Endothelial cell of umbilical vein (primary cell): ENCODE data around the gene ROPN1L. TPM values are rescaled to one million over a fixed set of nuclear protein-coding genes. Genes with fewer than 3 reads are reported as not detected.

Experiments used
- BruUV-seq: library from RNA; stranded (reverse); fragments of 400-500 nt; replicated peaks from 2 replicates; lab custom pipeline; 2021; lab: Mats Ljungman, UMichigan
- CTCF ChIA-PET: fragments of 300-600, 350-600 bp; sonication (Branson Sonifier 250); formaldehyde crosslinking; loops from one replicate; lab custom pipeline; 2021; ENCODE audit warnings: antibody characterized with exemption, inconsistent platforms; lab: Charles Lee
- POLR2A ChIA-PET: fragments of 300-600, 350-600 bp; sonication (Branson Sonifier 250); formaldehyde crosslinking; loops from one replicate; lab custom pipeline; 2021; ENCODE audit warnings: antibody characterized with exemption, inconsistent platforms; lab: Charles Lee
- DNase-seq: peaks from one replicate; pipeline ENCODE4 v3.0.0-alpha.2; 2011; ENCODE audit warnings: low read depth, low spot score
- FAIRE-seq: peaks from 2 replicates; lab custom pipeline; 2011; peaks lifted over from hg19 to GRCh38; lab: Jason Lieb, UNC
- H2AFZ ChIP-seq: 2 replicates; pipeline ENCODE4 v1.6.0; 2012; ENCODE audit warnings: low read depth, low read length, control low read depth, inconsistent platforms
- H3K27ac ChIP-seq: 2 replicates; pipeline ENCODE4 v1.5.1; 2011; ENCODE audit warnings: low read depth, mild to moderate bottlenecking, control low read depth, low read length, moderate library complexity; ENCODE audit not compliant: insufficient read depth
- H3K27me3 ChIP-seq, 2 experiments: 2 replicates each; pipeline versions ENCODE4 v1.6.0 to v1.6.1; 2011; ENCODE audit warnings: low read length in 2 of 2, mixed read lengths in 1 of 2; ENCODE audit not compliant: control insufficient read depth in 2 of 2, insufficient read depth in 2 of 2
- H3K36me3 ChIP-seq, 2 experiments: 2 replicates in 1 of 2; 3 replicates in 1 of 2; pipeline ENCODE4 v1.5.1; 2011; ENCODE audit warnings: low read length in 2 of 2, mild to moderate bottlenecking in 1 of 2, moderate library complexity in 1 of 2; ENCODE audit not compliant: control insufficient read depth in 2 of 2, insufficient read depth in 2 of 2; ENCODE audit errors: extremely low read depth in 1 of 2
- H3K4me1 ChIP-seq: 3 replicates; pipeline ENCODE4 v1.5.1; 2011; ENCODE audit warnings: mild to moderate bottlenecking, low read length; ENCODE audit not compliant: control insufficient read depth, insufficient read depth; ENCODE audit errors: extremely low read depth
- H3K4me2 ChIP-seq: 2 replicates; pipeline ENCODE4 v1.6.1; 2011; ENCODE audit warnings: low read length, control low read depth, mixed read lengths; ENCODE audit not compliant: insufficient read depth
- H3K4me3 ChIP-seq, 3 experiments: fragments of 200-600 bp in 1 of 3; sonication (generic), shearing (Covaris generic) in 1 of 3; replicated peaks in 1 of 3; 2 replicates each; pipeline ENCODE4 v1.5.1; 2011 to 2016; ENCODE audit warnings: control low read depth in 3 of 3, low read length in 3 of 3, mild to moderate bottlenecking in 2 of 3, inconsistent platforms in 1 of 3, low read depth in 1 of 3, moderate library complexity in 1 of 3; ENCODE audit not compliant: insufficient read depth in 1 of 3
- H3K79me2 ChIP-seq: 2 replicates; pipeline ENCODE4 v1.6.0; 2012; ENCODE audit warnings: low read length, inconsistent platforms; ENCODE audit not compliant: control insufficient read depth, insufficient read depth
- H3K9ac ChIP-seq: replicated peaks from 2 replicates; pipeline ENCODE3; 2011; ENCODE audit warnings: low read length, control low read depth; ENCODE audit not compliant: insufficient read depth; ENCODE audit errors: extremely low read depth
- H3K9me1 ChIP-seq: replicated peaks from 3 replicates; pipeline ENCODE4 v1.6.0; 2011; ENCODE audit warnings: mild to moderate bottlenecking, low read length; ENCODE audit not compliant: control insufficient read depth, insufficient read depth; ENCODE audit errors: extremely low read depth
- H3K9me3 ChIP-seq: replicated peaks from 2 replicates; pipeline ENCODE4 v1.5.1; 2012; ENCODE audit warnings: low read length, inconsistent platforms; ENCODE audit not compliant: control insufficient read depth, insufficient read depth
- H4K20me1 ChIP-seq: replicated peaks from 2 replicates; pipeline ENCODE3; 2011; ENCODE audit warnings: mild to moderate bottlenecking, low read length; ENCODE audit not compliant: control insufficient read depth, insufficient read depth; ENCODE audit errors: extremely low read depth
- CTCF ChIP-seq, 2 donors: IDR thresholded peaks; 1 replicate in 1 of 2; 2 replicates in 1 of 2; pipeline ENCODE4 v1.5.1; 2011; ENCODE audit warnings: low read length in 2 of 2, mild to moderate bottlenecking in 2 of 2, moderate library complexity in 2 of 2, control low read depth in 1 of 2, inconsistent platforms in 1 of 2, low read depth in 1 of 2; ENCODE audit not compliant: insufficient read depth in 1 of 2; ENCODE audit errors: extremely low read depth in 1 of 2
- EZH2 ChIP-seq: IDR thresholded peaks from 2 replicates; pipeline ENCODE4 v1.6.1; 2012; ENCODE audit warnings: borderline replicate concordance, low read depth, mild to moderate bottlenecking, moderate library complexity, low read length, inconsistent platforms; ENCODE audit not compliant: severe bottlenecking
- FOS ChIP-seq: IDR thresholded peaks from 2 replicates; pipeline ENCODE4 v1.6.1; 2011; ENCODE audit warnings: mild to moderate bottlenecking, low read length, moderate library complexity, borderline replicate concordance; ENCODE audit not compliant: insufficient read depth
- GATA2 ChIP-seq: IDR thresholded peaks from 2 replicates; pipeline ENCODE4 v1.7.0; 2011; ENCODE audit warnings: low read depth, mild to moderate bottlenecking, moderate library complexity, mixed read lengths, low read length; ENCODE audit not compliant: insufficient read length, insufficient read depth
- JUN ChIP-seq: IDR thresholded peaks from 2 replicates; pipeline ENCODE4 v1.6.1; 2011; ENCODE audit warnings: borderline replicate concordance, low read depth; ENCODE audit not compliant: insufficient read length, insufficient read depth
- MAX ChIP-seq: IDR thresholded peaks from 2 replicates; pipeline ENCODE4 v1.6.1; 2011; ENCODE audit not compliant: insufficient read depth, insufficient read length
- MYC ChIP-seq: IDR thresholded peaks from one replicate; pipeline ENCODE4 v1.6.1; 2011; ENCODE audit warnings: mild to moderate bottlenecking, low read depth, low read length
- POLR2A ChIP-seq: IDR thresholded peaks from 2 replicates; pipeline ENCODE4 v1.6.1; 2012; ENCODE audit warnings: low read depth, mild to moderate bottlenecking, control low read depth, low read length
- POLR2AphosphoS5 ChIP-seq: IDR thresholded peaks from 2 replicates; pipeline ENCODE4 v1.6.1; 2012; ENCODE audit warnings: low read depth, mild to moderate bottlenecking, control low read depth, low read length, moderate library complexity; ENCODE audit not compliant: insufficient read depth
- dilution Hi-C: fragments of 300-500 bp; cut with MboI; formaldehyde crosslinking; loops from one replicate; pipeline ENCODE4 v1.15.0; 2019; ENCODE audit warnings: low sequenced_read_pairs; ENCODE audit not compliant: extremely low pct_ligation_motif_present
- intact Hi-C: fragments of 100-400 bp; cut with micrococcal nuclease; formaldehyde crosslinking; loops from one replicate; pipeline ENCODE4 v1.10.0; 2022
- polyA plus RNA-seq, 4 experiments: library from polyadenylated mRNA; depleted of rRNA in 3 of 4; stranded (reverse) in 3 of 4; unstranded in 1 of 4; fragments of >200 nt; gene quantifications; 2 replicates each; pipeline versions ENCODE4 v1.2.1 to v1.2.3, GENCODE V29; 2011 to 2012; ENCODE audit warnings: missing spikeins in 1 of 4
- total RNA-seq: library from RNA; stranded (reverse); gene quantifications from 2 replicates; pipeline ENCODE4 v1.2.3, GENCODE V29; 2021

Gene ROPN1L
- total and polyA plus RNA-seq, 2 donors (not counting 3 experiments of a cell fraction or from before 2014, with no cell fraction given) = 0.30 to 0.60 TPM

GRCh38 chr5:10455277-10455670 is 13.6 kb downstream of the ROPN1L start:
- CTCF ChIA-PET = interaction anchor here (1.1 to 9.7 kb wide), 4 partner anchors 121 to 247 kb away, joined by 3 to 283 read pairs (median 4); no protein-coding TSS in a partner anchor
- no TSS peak for BruUV-seq
- FAIRE-seq = no peak

More at GRCh38 chr5:10455277-10455670, 13.6 kb downstream of the ROPN1L start:
- Histone ChIP-seq H3K9me3 (no peaks in the 10 kb centered on the region), H3K27ac (no peak overlapping the region), H3K9ac (no peak overlapping the region), H3K4me2 (no peak overlapping the region), H2AFZ (no peak overlapping the region), H3K4me1 (peaks cover 16% of the 10 kb centered on the region), H3K79me2 (no peaks in the 10 kb centered on the region), H3K4me3 (no peak overlapping the region), H3K9me1 (no peaks in the 10 kb centered on the region), H4K20me1 (no peaks in the 10 kb centered on the region), H3K36me3 (no peaks in the 10 kb centered on the region), H3K27me3 (no peaks in the 10 kb centered on the region)
- intact Hi-C loops = no loop called here
- DNase-seq = no peak
- POLR2A ChIA-PET = no interaction called here
- no peak for TF ChIP-seq MYC
- TF ChIP-seq FOS = no peak
- TF ChIP-seq EZH2 = no peak
- no peak for TF ChIP-seq CTCF (IDR thresholded peaks at IDR 0.05; ENCODE audit: extremely low read depth in 1 of 2, insufficient read depth in 1 of 2, low read depth in 1 of 2, low read length in 2 of 2)
- no peak for TF ChIP-seq MAX
- no peak for TF ChIP-seq JUN
- no peak for TF ChIP-seq POLR2A
- no peak for TF ChIP-seq GATA2
- TF ChIP-seq POLR2AphosphoS5 = no peak
- dilution Hi-C loops = loop anchor here (10.0 kb wide), 1 partner anchor 170 kb away; no protein-coding TSS in a partner anchor
